CD4-positive, alpha-beta memory T cell (primary cell): ENCODE data around the gene ARHGAP22. TPM values are rescaled to one million over a fixed set of nuclear protein-coding genes. Genes with fewer than 3 reads are reported as not detected.
"Not testable (repeated sequence)": the region's sequence is repeated elsewhere in the genome, so short reads cannot be mapped to it uniquely, and the experiment has no call there.

Experiments used
- CTCF ChIA-PET: fragments of 350-600 bp; sonication (Branson Sonifier 250); formaldehyde crosslinking; loops from one replicate; lab custom pipeline; 2021; ENCODE audit warnings: inconsistent platforms; ENCODE audit not compliant: partially characterized antibody; lab: Charles Lee
- POLR2A ChIA-PET: fragments of 350-600 bp; sonication (Branson Sonifier 250); formaldehyde crosslinking; loops from one replicate; lab custom pipeline; 2021; ENCODE audit not compliant: partially characterized antibody; lab: Charles Lee
- DNase-seq, 5 donors: peaks; one replicate each; pipeline versions ENCODE4 v3.0.0 to v3.0.0-alpha.2; 2020 to 2022; ENCODE audit warnings: mixed read lengths in 1 of 5
- H3K27ac ChIP-seq: one replicate; pipeline ENCODE4 v1.7.0; 2013; ENCODE audit warnings: low read depth, low read length
- H3K27me3 ChIP-seq: 2 replicates; pipeline ENCODE4 v1.7.0; 2013; ENCODE audit warnings: mild to moderate bottlenecking, low read length, moderate library complexity; ENCODE audit not compliant: insufficient read depth
- H3K36me3 ChIP-seq: 2 replicates; pipeline ENCODE4 v1.7.0; 2013; ENCODE audit warnings: mild to moderate bottlenecking, low read length, moderate library complexity; ENCODE audit not compliant: insufficient read depth
- H3K4me1 ChIP-seq: 2 replicates; pipeline ENCODE4 v1.7.0; 2013; ENCODE audit warnings: mild to moderate bottlenecking, low read length, moderate library complexity; ENCODE audit not compliant: insufficient read depth
- H3K4me3 ChIP-seq, 2 donors: one replicate each; pipeline ENCODE4 v1.7.0; 2013; ENCODE audit warnings: low read length in 2 of 2, mild to moderate bottlenecking in 1 of 2
- H3K9me3 ChIP-seq, 2 donors: one replicate each; pipeline ENCODE4 v1.7.0; 2013; ENCODE audit warnings: low read length in 2 of 2, control low read depth in 1 of 2; ENCODE audit not compliant: control insufficient read depth in 1 of 2
- H3K27ac Mint-ChIP-seq, 7 donors: one replicate each; pipeline ENCODE4 v1.8.0; 2020 to 2021; ENCODE audit warnings: mixed read lengths in 7 of 7, mild to moderate bottlenecking in 6 of 7, inconsistent platforms in 3 of 7, moderate library complexity in 3 of 7
- H3K27me3 Mint-ChIP-seq, 2 donors: one replicate each; pipeline ENCODE4 v1.8.0; 2020 to 2021; ENCODE audit warnings: mixed read lengths in 2 of 2
- H3K36me3 Mint-ChIP-seq, 2 donors: one replicate each; pipeline ENCODE4 v1.8.0; 2020 to 2021; ENCODE audit warnings: mixed read lengths in 2 of 2, inconsistent platforms in 1 of 2, mild to moderate bottlenecking in 1 of 2
- H3K4me1 Mint-ChIP-seq, 4 donors: one replicate each; pipeline ENCODE4 v1.8.0; 2020 to 2021; ENCODE audit warnings: mixed read lengths in 4 of 4, mild to moderate bottlenecking in 1 of 4
- H3K4me3 Mint-ChIP-seq, 8 donors: one replicate each; pipeline ENCODE4 v1.8.0; 2020 to 2021; ENCODE audit warnings: mixed read lengths in 8 of 8, mild to moderate bottlenecking in 7 of 8, moderate library complexity in 6 of 8, inconsistent platforms in 3 of 8
- H3K9me3 Mint-ChIP-seq, 8 donors: one replicate each; pipeline ENCODE4 v1.8.0; 2020 to 2021; ENCODE audit warnings: mixed read lengths in 8 of 8, mild to moderate bottlenecking in 5 of 8, inconsistent platforms in 3 of 8, moderate library complexity in 1 of 8
- intact Hi-C: fragments of 100-400 bp; cut with micrococcal nuclease; formaldehyde crosslinking; loops from one replicate; pipeline ENCODE4 v1.15.1; 2023
- polyA plus RNA-seq, 2 donors: library from polyadenylated mRNA; unstranded; fragments of 300-500 nt; fragmentation: Illumina TruSeq; gene quantifications; one replicate each; pipeline ENCODE4 v1.2.3, GENCODE V29; 2021
- total RNA-seq, 2 experiments: library from RNA; stranded (reverse); gene quantifications; one replicate each; pipeline ENCODE4 v1.2.3, GENCODE V29; 2021

Gene ARHGAP22
- total and polyA plus RNA-seq, 4 experiments from 2014 or later = 0.20 to 0.83 TPM; not detected in 2

GRCh38 chr10:48423884-48424283, 181.0 kb downstream of the ARHGAP22 start:
- no peaks in the 10 kb centered on the region for H3K9me3 ChIP-seq
- H3K27ac ChIP-seq = no peak overlapping the region
- Mint-ChIP-seq H3K27ac (peak overlapping the region in 2 of 7 donors; percentile 48 to 60), H3K4me3 (no peak overlapping the region), H3K9me3 (no peaks in the 10 kb centered on the region), H3K27me3 (no peaks in the 10 kb centered on the region), H3K4me1 (peaks cover 0 to 4% (median 0%) of the 10 kb centered on the region in 4 donors), H3K36me3 (peaks cover 33 to 39% of the 10 kb centered on the region in 2 donors)
- ChIA-PET CTCF (no interaction called here), POLR2A (no interaction called here)
- peaks cover 4% of the 10 kb centered on the region for H3K36me3 ChIP-seq
- DNase-seq = no peak
- intact Hi-C loops = no loop called here
- H3K4me3 ChIP-seq = no peak overlapping the region
- H3K4me1 ChIP-seq = no peaks in the 10 kb centered on the region
- no peaks in the 10 kb centered on the region for H3K27me3 ChIP-seq

GRCh38 chr10:48421862-48422261, 183.0 kb downstream of the ARHGAP22 start:
- H3K27ac ChIP-seq, DNase-seq, H3K4me1 Mint-ChIP-seq, H3K27me3 Mint-ChIP-seq, H3K27me3 ChIP-seq, H3K4me1 ChIP-seq, POLR2A ChIA-PET, H3K36me3 ChIP-seq, H3K27ac Mint-ChIP-seq, intact Hi-C loops, H3K4me3 ChIP-seq, H3K4me3 Mint-ChIP-seq, H3K9me3 ChIP-seq, H3K9me3 Mint-ChIP-seq: not testable (repeated sequence)
- CTCF ChIA-PET = interaction anchor here (1.0 kb wide), 1 partner anchor 10 kb away, joined by 3 read pairs; no protein-coding TSS in a partner anchor
- peaks cover 24 to 27% of the 10 kb centered on the region in 2 donors for H3K36me3 Mint-ChIP-seq

- Mint-ChIP-seq H3K36me3 (peaks cover 24 to 30% of the 10 kb centered on the region in 2 donors), H3K9me3 (no peaks in the 10 kb centered on the region), H3K4me1 (peaks cover 0 to 4% (median 0%) of the 10 kb centered on the region in 4 donors), H3K27me3 (no peaks in the 10 kb centered on the region), H3K27ac (no peak overlapping the region), H3K4me3 (no peak overlapping the region)
- H3K27me3 ChIP-seq = no peaks in the 10 kb centered on the region
- no peak for DNase-seq
- POLR2A ChIA-PET = no interaction called here
- H3K4me1 ChIP-seq = no peaks in the 10 kb centered on the region
- no peaks in the 10 kb centered on the region for H3K9me3 ChIP-seq
- H3K36me3 ChIP-seq = no peaks in the 10 kb centered on the region
- no peak overlapping the region for H3K27ac ChIP-seq
- no peak overlapping the region for H3K4me3 ChIP-seq
- intact Hi-C loops = no loop called here
- CTCF ChIA-PET = no interaction called here
Measured at GRCh38 chr10:48419714-48420113, 185.2 kb downstream of the ARHGAP22 start.

- POLR2A ChIA-PET = no interaction called here
- no peak overlapping the region for H3K27ac ChIP-seq
- Mint-ChIP-seq H3K4me1 (peaks cover 0 to 4% (median 0%) of the 10 kb centered on the region in 4 donors), H3K36me3 (peaks cover 27 to 38% of the 10 kb centered on the region in 2 donors), H3K27me3 (no peaks in the 10 kb centered on the region), H3K27ac (peak overlapping the region in 1 of 7 donors; percentile 17), H3K9me3 (no peaks in the 10 kb centered on the region), H3K4me3 (no peak overlapping the region)
- H3K9me3 ChIP-seq = no peaks in the 10 kb centered on the region
- intact Hi-C loops = no loop called here
- H3K36me3 ChIP-seq = no peaks in the 10 kb centered on the region
- H3K4me1 ChIP-seq = no peaks in the 10 kb centered on the region
- H3K4me3 ChIP-seq = no peak overlapping the region
- DNase-seq = no peak
- no peaks in the 10 kb centered on the region for H3K27me3 ChIP-seq
- CTCF ChIA-PET = no interaction called here
Measured at GRCh38 chr10:48418189-48418788, 186.6 kb downstream of the ARHGAP22 start.

- Mint-ChIP-seq H3K4me1 (peaks cover 0 to 1% (median 0%) of the 10 kb centered on the region in 4 donors), H3K9me3 (peaks cover 2 to 8% (median 6%) of the 10 kb centered on the region in 8 donors), H3K4me3 (no peak overlapping the region), H3K27me3 (no peaks in the 10 kb centered on the region), H3K36me3 (peaks cover 34 to 44% of the 10 kb centered on the region in 2 donors), H3K27ac (no peak overlapping the region)
- Histone ChIP-seq H3K4me1 (no peaks in the 10 kb centered on the region), H3K27ac (no peak overlapping the region), H3K4me3 (no peak overlapping the region), H3K36me3 (no peaks in the 10 kb centered on the region), H3K27me3 (no peaks in the 10 kb centered on the region), H3K9me3 (no peaks in the 10 kb centered on the region)
- intact Hi-C loops = no loop called here
- CTCF ChIA-PET = no interaction called here
- POLR2A ChIA-PET = no interaction called here
- no peak for DNase-seq
Measured at GRCh38 chr10:48417374-48417773, 187.5 kb downstream of the ARHGAP22 start.

GRCh38 chr10:48416584-48417232, 188.2 kb downstream of the ARHGAP22 start:
- no peak overlapping the region for H3K27ac Mint-ChIP-seq
- intact Hi-C loops = no loop called here
- H3K9me3 ChIP-seq = no peaks in the 10 kb centered on the region
- no peaks in the 10 kb centered on the region for H3K4me1 ChIP-seq
- DNase-seq = no peak
- H3K4me3 ChIP-seq = no peak overlapping the region
- H3K4me3 Mint-ChIP-seq = no peak overlapping the region
- peaks cover 0 to 1% (median 0%) of the 10 kb centered on the region in 4 donors for H3K4me1 Mint-ChIP-seq
- H3K27me3 ChIP-seq = no peaks in the 10 kb centered on the region
- H3K36me3 Mint-ChIP-seq = peaks cover 40 to 49% of the 10 kb centered on the region in 2 donors
- H3K36me3 ChIP-seq = no peaks in the 10 kb centered on the region
- peaks cover 6 to 14% (median 11%) of the 10 kb centered on the region in 8 donors for H3K9me3 Mint-ChIP-seq
- POLR2A ChIA-PET = no interaction called here
- H3K27me3 Mint-ChIP-seq = no peaks in the 10 kb centered on the region
- CTCF ChIA-PET = no interaction called here
- no peak overlapping the region for H3K27ac ChIP-seq

- intact Hi-C loops = no loop called here
- peaks cover 39 to 50% of the 10 kb centered on the region in 2 donors for H3K36me3 Mint-ChIP-seq
- POLR2A ChIA-PET = interaction anchor here (0.7 kb wide), 1 partner anchor 39 kb away, joined by 3 read pairs; no protein-coding TSS in a partner anchor
- CTCF ChIA-PET = no interaction called here
- H3K4me3 ChIP-seq = no peak overlapping the region
- no peak overlapping the region for H3K27ac ChIP-seq
- no peaks in the 10 kb centered on the region for H3K9me3 ChIP-seq
- DNase-seq = no peak
- peaks cover 15% of the 10 kb centered on the region for H3K36me3 ChIP-seq
- no peaks in the 10 kb centered on the region for H3K27me3 Mint-ChIP-seq
- H3K27ac Mint-ChIP-seq = no peak overlapping the region
- peaks cover 0 to 1% (median 0%) of the 10 kb centered on the region in 4 donors for H3K4me1 Mint-ChIP-seq
- no peaks in the 10 kb centered on the region for H3K4me1 ChIP-seq
- no peak overlapping the region for H3K4me3 Mint-ChIP-seq
- H3K9me3 Mint-ChIP-seq = peaks cover 6 to 16% (median 12%) of the 10 kb centered on the region in 8 donors
- H3K27me3 ChIP-seq = no peaks in the 10 kb centered on the region
Measured at GRCh38 chr10:48414778-48415177, 190.1 kb downstream of the ARHGAP22 start.
